GM19395 (cell line): Measurements from ENCODE around the gene SYNDIG1L.

ENCODE experiments used
- ATAC-seq: cut with Tn5 transposase; IDR thresholded peaks from one replicate; pipeline ENCODE4 v1.9.1; 2021; ENCODE audit warnings: mild to moderate bottlenecking, moderate library complexity; ENCODE audit not compliant: unreplicated experiment

Gene SYNDIG1L

DNA sequence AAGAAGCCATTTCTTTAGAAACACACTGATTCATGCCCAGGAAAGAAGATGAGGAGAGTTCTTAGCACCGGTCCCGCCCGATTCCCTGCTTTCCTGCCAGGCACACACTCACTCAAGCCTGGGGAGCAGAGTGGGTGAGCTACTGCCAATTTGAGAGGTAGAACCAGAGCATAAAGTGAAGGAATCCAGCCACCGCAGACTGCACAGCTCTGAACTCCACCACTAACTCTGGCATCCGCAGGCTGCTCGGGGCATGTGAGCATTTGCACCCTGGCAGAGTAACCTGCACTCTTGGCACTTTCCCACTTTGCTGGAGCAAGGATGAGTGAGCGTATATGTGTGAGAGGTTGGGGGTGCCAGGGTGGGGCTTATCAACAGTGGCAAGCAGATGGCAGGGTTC lies 4.0 kb upstream of the SYNDIG1L start:
- no peak for ATAC-seq

DNA sequence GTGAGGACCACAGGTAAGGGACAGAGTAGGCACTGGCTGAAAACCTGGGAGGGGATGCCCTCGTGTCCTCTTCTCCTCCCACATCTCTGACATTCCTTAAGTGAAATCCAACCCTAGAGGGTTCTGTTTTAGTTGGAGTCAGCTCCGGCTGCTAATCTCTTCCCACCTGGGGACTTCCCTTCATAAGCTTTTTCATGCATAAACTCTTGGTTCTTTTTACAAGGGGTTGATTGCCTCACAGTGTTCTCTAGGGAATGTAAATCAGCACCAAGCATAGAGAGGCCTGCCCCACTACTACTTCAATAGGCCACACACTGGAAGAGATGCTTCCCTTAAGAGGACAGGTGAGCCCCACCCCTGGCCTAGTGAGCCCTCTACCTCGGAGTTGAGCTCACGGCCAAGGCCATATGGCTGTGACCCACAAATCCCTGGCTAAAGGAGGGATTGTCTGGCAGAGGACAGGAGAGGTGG lies 3.2 kb upstream of the SYNDIG1L start:
- ATAC-seq = no peak

DNA sequence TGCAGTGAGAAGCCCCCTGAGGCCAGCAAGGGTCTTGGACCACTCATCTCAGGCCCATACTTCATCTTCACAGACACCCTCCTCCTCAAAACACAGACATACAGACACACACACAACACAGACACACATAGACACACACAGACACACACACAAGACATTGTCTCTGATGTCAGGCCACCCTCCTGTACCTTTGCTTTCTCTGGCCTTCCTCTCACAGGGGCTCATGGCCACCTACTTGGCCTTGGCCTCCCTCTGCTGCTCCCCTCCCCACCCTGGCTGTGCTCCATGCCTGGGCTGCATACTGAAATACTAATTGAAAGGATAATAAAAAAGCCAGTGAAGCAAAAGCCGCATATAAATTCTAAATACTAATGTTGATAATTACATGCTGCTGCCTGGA lies 1.6 kb upstream of the SYNDIG1L start:
- ATAC-seq = no peak

DNA sequence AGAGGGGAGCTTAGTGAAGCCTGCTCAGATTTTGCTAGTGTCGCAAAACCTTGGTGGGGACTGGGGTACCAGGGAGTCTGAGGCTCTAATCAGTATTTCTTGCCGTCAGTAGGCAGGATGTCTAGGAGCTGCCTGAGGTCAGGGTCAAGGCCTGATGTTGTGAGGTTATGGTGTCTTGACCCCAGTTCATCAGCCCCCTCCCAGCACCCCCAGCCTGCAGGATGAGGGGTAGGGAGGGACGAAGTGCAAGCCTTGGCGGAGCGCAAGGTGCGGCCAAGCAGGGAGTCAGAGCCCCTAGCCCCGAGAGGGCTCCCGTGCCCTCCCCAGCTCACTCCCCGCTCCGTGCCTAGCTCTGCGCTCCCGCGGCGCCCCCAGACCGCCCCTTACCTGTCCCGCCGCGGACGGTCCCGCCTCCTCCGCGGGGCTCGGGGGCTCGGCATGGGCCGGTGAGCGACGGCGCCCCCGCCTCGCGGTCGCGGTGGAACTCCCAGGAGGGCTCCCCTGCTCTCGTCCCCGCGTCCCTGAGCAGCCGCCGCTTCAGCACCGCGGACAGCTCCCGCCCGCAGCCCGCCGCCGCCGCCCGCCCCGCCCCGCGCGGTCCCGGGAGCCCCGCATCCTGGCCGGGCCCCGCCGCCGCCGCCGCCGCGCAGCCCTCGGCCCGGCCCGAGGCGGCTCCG lies 347 bp downstream of the SYNDIG1L start:
- ATAC-seq = no peak

DNA sequence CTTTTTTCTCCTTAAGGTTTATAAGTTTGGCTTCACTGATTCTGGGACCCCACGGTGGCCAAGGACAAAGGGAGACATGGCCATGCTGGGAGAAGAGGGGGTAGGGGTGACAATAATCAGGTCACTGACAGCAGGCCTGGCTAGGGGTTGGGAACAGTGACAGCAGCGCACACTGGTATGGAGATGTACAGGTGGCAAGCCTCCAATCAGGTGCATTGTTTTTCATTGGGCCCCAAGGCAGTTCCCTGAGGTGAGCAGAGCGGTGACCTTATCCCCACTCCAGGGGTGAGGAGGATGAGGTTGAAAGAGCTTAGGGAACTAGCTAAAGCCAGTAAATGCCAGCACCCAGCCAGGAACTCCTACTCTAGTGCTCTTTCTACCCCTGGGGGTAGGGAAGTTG lies 1.4 kb downstream of the SYNDIG1L start:
- ATAC-seq = no peak

DNA sequence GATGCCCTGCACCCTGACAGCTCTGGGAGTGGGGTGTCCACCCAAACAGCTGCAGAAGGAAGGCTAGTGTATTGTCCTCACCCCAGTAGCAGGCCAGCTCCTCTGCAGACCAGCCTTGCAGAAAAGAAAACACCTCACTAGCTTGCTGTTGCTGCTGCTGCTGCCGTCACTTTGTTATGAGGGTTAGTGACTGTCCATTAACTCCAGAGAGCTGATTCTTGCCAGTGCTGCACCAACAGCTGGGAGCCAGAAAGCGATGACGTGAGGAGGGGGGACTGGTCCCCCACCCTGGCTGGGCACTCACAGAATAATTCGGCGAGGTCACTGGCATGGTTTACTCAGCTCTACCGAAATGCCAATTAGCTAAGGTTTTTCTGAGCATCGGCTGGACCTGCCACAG lies 2.8 kb downstream of the SYNDIG1L start:
- no peak for ATAC-seq

DNA sequence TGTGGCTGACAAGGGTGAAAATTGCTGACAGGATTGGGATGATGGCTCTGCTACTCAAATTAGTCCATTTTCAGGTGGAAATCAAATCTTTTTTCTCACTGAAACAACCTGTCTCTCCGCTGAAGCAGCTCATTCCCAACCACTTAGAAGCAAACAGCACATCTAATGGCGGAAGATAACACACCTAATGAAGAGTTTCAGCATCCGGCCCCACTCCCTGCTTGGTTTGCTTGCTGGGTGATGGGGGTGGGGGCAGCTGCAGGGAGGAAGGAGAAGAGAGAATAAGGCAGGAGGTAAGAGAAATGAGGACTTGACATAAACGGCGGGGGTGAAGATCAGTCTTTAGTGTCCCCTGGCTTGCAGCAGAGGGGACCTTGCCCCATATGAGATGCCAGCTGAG lies 4.0 kb downstream of the SYNDIG1L start:
- no peak for ATAC-seq

DNA sequence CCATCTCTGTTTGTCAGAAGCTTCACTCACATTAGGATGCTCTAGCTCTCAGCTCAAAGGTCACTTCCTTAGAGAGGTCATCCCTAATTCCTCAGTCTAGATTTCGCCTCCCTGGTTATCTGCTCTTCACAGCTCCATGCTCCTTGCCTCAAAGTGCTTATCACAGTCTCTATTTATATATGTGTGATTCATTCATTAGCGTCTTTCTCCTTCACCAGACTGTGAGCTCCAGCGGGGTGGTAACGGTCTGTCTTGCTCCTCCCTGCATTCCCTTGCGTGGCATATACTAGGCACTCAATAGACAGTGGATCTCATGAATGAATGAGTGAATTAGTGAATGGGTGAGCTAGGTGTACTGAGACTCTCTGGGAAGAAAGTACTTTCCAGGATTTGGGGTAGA lies 6.9 kb downstream of the SYNDIG1L start:
- no peak for ATAC-seq

DNA sequence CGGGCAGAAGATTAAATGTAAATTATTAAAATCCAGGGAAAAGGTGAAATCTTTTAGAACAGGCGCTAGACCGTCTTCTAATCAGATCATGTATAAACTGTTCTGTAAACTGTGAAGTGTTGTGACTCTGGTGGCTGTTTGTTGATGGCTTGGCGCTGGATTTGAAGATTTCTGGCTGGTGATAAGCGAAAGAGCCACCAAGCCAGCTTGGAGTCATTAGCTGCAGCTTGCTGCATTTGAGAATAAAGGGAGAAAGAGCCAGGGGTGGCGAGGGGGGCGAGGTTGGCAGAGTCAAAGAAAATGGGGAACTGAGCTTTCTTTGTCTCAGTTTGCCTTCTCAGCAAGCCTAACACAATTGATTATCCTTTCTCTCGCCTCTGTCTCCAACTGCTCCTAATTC lies 8.0 kb downstream of the SYNDIG1L start:
- ATAC-seq = no peak

DNA sequence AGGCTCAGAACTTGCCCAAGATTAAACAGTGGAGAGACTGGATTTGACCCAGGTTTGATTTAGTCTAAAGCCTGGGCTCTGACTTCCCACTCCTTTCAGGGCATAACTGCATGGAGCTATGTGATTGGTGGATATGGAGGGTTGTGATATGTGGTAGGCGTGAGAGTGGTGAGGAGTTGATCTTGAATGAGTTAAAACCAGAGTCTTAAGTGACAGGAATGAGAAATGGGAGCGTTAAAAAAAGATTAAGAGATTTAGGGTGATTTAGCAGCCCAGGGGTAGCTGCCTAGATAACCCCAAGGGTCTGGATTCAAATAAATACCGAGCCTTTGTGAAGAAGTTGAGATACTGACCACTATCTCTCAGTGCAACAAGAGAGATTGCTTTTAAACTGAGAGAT lies 8.4 kb downstream of the SYNDIG1L start:
- no peak for ATAC-seq

DNA sequence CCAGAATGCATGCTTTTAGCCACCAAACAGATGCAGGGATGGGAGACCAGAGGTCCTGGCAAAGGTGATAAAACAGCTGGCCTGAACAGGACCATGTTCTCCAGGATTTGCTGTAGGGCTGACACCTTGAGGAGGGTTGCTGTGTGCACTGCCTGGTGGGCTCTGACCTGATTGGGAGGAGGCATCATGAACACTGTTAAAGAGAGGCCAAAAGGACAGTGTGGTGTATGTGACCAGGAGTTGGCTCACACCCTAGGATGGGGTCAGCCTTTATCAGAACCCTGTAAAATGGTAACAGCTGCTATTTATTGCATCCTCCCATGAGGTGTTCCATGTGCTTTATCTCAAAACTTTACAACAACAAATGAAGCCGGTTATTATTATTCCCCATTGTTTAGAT lies 8.8 kb downstream of the SYNDIG1L start:
- ATAC-seq = no peak

DNA sequence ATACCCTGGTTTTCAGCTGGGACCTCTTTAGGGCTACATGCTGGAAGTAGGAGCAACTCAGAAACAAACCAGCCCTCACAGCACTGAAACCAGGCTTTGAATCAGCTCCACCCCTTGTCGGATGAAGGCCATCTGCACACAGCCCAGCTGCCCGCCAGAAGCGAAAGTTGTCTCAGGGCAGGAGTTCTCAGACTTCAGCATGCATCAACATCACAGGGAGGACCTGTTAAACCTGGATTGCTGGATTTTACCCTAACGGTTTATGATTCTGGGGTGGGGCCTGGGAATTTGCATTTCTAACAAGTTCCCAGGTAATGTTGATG lies 10.9 kb downstream of the SYNDIG1L start:
- ATAC-seq = no peak

DNA sequence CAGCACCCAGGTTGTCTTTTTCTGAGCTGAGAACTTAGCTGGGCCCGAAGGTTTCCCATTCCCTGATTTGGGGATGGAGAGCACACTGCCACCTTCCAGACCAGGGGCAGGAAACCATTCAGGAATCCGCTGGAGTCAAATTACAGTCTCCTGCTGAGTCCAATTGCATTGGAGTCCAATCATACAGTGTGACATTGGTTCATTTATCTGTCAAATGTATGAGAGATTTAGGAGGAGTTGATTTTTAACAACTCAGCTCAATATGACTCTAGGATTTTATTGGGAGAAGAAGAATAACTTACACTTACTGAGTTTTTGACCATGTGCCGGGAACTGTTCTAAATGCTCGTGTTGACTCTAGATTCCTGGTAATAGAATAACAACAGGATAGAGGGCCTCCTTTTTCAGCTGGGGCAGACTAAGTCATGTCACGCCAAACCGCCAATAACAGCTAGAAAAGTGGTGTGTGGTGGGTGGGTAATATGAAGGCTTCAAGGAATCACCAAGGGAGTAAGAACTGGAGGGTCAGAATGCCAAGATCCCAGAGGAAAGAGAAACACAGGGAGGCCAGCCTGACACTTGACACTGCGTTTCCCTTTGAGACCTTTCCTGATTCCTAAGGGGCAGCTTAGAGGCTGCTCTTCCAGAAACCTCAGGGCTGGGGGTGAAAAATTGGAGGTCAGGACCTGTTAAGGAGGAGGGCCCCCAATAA lies 11.5 kb downstream of the SYNDIG1L start:
- no peak for ATAC-seq

DNA sequence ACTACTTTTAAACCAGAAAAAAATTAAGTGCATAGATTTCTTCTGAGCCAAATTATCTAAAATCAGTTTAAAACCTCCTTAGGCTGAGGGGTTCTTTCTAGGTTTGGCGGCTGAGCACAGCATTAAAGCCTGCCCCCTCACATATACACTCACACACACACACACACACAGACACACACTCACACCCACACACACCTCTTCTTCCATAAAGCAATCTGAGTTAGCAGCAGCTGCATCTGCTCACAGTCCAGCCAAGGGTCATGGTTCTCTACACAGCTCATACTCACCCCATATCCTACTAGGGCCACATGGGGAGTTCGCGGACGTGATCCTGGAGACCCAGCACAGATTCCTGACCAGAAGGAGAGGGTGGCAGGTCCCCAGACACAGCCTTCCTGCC lies 12.4 kb downstream of the SYNDIG1L start:
- ATAC-seq = no peak

DNA sequence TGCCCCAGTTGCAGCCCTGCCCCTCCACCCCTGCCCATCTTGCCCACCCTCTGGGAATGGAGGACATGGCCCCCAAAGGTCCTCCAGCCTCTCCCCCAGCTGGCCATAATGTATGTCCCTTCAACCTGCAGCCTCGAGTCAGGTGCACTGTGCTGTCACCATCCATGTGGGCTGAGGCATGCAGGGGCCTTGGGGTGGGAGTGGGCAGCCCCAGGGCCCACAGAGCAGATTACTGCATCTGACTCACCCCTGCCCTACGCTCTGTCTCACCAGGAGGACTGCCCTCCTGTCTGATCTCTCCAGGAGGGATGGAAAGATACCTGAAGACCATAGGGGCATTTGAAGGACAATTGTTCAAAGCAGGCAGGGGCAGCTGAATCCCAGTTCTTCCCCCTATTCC lies 13.3 kb downstream of the SYNDIG1L start:
- no peak for ATAC-seq

DNA sequence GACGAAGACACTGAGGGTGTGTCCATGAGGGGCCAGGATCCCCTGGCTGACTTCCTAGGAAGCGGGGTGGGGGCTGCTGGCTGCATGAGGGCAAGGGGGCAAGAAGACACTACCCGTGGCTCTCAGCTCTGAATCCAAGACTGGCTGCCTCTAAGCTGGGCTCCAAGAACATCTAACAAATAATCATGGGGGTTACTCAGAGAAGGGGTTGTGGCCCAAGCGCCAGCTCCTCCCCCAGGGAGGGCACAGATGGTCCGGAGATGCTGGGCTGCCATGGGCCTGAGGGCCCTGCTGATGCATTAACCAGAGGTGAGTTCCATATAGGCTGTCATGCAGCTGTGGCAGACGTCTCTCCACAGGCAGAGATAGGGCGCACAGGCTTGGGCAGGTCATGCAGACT lies 14.3 kb downstream of the SYNDIG1L start:
- no peak for ATAC-seq

DNA sequence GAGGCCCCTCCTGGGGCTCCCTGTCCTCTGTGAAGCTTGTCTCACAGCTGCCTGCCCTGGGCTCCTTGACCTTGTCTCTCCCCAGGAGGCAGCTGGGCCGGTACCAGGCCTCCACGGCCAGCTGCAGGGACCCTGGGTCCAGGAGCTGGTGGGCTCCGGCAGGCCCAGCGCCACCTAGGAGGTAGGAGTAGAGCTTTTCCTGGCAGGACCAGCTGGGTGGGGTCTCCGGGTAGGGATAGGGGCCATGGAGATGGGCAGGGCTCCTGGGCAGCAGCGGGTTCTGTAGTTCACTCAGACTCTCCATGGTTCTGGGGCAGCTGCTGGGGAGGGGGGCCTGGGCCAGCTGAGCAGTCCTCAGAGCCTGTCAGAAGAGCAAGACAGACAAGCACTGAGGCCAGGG lies 16.6 kb downstream of the SYNDIG1L start:
- no peak for ATAC-seq

DNA sequence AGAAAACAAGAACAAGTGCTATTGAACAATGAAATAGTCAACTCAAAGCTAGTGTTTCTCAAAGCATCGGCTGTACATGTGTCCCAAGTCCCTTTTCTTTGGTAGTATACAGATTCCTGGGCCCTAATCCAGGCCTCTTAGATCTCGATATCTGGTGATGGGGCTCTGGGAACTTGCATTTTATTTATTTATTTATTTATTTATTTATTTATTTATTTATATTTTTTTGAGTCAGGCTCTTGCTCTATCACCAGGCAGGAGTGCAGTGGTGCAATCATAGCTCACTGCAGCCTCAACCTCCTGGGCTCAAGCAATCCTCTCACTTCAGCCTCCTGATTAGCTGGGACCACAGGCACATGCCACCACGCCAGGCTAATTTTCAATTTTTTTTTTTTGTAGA lies 17.1 kb downstream of the SYNDIG1L start:
- no peak for ATAC-seq

DNA sequence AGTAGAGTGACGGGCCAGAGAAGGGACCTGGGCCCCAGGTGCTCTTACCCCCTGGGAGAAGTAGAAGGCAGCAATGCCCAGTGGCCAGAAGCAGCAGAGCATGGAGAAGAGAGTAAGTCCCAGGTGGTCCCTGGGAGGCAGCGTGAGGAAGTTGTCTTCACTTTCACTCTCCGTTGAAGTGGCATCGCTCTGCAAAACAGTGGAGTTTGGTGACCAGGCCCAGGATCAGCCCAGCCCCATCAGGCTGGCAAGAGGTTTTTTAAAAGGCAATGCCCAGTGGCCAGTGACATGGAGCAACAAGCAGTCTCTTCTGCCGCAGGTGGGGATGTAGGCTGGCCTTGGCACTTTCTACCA lies 18.2 kb downstream of the SYNDIG1L start:
- no peak for ATAC-seq

DNA sequence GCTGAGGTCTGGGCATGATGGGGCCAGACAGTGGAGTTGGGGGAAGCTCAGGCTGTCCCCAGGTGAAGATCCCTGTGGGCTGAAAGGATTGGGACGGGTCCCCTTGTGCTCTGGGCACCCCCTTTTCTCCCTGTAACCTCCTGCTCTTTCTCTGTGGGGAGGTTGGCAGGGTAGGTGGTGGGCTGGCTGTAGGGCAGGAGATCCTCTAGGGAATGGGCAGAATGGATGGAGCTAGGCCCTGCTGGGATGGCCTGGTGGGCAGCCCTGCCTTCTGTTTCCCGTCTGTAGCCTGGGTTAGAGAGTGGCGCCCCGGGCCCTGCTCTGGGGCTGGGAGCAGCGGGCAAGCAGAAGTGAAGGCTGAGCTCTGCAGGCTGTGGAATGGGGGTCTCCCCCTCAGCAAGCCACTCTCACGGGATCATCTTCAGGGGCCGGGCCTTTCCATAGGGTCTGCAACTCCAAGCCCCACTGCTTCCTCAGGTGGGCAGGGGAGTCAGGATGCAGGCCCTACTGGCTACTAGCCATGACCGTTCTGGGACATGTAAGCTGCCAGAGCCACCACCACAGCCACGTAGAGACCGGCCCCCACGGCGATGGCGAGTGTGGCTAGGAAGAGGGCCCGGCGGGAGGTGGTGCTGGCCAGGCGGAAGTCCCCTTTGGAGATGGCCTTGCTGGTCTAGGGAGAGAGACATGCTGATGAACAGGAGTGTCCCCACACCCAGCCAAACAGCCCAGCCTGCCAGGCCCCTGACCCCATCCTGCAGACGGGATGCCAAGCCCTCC lies 18.8 kb downstream of the SYNDIG1L start:
- ATAC-seq = no peak

DNA sequence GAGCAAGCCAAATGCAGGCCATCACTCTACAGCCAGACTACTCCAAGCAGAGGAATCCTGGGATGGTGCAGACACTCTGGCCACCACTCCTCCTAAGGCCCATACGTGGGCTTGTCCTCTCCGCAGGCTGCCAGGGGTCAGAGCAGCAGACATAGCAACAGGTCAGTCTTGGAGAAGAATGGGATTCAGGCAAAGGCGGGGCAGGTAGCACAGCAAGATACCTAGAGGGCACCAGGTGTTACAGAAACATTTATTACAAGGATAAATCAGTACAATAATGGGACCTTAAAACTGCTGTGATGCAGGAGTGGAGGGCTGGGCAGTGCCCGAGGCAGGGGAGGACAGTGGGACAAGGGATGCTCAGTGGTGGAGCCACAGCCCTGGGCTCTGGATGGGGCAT lies 20.3 kb downstream of the SYNDIG1L start:
- ATAC-seq = no peak

DNA sequence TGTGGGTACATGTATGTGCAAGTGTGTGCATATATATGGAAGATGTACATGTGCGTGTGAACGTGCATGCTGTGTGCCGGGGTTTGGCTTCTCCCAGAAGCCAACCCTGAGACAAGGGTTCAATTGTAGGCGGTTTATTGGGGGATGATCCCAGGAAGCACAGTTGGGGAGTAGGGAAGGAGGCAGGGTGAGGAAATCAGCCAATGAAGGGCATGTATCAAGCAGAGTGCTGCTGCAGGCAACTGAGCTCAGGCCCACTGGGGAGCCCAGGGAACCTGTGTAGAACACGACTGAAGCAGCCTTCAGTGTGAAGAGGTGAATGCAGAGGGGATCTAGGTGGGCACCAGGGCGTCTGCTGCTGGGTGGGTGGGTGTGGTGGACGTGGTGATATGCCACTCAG lies 21.6 kb downstream of the SYNDIG1L start:
- no peak for ATAC-seq
